ENCODE data around the gene ASB10.

The ASB10 gene

DNA sequence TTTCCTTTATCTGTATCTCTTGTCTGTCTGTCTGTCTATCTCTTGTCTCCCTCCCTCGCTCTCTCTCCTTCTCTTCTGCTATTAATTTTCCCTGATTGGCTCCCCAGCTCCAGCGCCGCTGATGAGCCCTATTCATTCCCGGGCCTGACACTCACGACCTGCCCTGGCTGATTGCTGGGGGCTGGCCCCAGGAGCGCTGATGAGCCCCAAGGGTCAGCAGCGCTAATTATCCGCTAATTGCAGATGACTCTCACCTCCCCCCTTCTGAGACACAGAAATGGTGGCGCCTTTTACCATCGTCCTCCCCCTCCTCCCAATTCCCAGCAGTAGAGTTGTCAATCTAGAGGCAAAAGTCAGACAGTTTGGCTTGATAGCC is 18.3 kb downstream of the ASB10 start:
- DNase-seq (ENCODE audit: extremely low read depth, low read depth) = no peak
- TF ChIP-seq, protein P1, sequence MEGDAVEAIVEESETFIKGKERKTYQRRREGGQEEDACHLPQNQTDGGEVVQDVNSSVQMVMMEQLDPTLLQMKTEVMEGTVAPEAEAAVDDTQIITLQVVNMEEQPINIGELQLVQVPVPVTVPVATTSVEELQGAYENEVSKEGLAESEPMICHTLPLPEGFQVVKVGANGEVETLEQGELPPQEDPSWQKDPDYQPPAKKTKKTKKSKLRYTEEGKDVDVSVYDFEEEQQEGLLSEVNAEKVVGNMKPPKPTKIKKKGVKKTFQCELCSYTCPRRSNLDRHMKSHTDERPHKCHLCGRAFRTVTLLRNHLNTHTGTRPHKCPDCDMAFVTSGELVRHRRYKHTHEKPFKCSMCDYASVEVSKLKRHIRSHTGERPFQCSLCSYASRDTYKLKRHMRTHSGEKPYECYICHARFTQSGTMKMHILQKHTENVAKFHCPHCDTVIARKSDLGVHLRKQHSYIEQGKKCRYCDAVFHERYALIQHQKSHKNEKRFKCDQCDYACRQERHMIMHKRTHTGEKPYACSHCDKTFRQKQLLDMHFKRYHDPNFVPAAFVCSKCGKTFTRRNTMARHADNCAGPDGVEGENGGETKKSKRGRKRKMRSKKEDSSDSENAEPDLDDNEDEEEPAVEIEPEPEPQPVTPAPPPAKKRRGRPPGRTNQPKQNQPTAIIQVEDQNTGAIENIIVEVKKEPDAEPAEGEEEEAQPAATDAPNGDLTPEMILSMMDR (IDR thresholded peaks at IDR 0.05; ENCODE audit: low read depth, low read length) = no peak

DNA sequence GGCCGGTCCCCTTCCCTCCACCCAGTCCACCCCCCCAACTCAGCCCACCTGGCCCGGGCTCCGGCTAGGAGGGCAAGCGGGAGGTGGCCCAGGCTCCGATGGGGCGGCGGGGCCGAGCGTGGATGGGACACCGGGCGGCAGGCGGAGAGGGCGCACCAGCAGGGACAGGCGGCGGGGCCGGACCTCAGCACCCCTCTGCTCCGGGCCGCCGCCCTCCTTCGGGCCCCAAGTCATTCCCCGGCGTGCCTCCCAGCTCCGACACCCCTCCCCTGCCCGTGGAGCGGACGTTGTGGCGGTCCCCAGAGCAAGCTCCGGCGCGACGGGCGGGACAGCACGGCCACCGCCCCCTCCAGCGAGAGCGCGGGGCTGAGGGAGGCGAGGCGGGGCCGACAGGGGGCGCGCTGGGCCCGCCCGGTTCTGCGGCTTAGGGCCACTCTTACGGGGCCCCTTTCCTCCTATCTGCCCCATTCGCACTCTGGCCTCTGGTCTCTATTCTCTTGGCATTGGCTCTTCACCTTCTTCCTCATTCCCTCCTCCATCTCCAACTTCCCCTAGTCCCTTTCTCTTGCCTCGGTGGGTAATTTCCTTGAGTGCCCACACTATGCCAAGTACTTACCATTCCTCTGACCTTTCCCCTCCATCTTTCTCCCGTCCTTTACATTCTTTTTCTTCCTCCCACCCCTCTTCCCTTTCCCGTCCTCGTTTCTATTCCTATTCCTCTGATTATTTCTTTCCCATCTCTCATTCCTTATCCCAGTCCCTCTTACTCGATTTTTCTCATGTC is 18.9 kb downstream of the ASB10 start:
- DNase-seq (ENCODE audit: extremely low read depth, low read depth) = no peak
- TF ChIP-seq, protein P1 (IDR thresholded peaks at IDR 0.05; ENCODE audit: low read depth, low read length) = peak; percentile 28

DNA sequence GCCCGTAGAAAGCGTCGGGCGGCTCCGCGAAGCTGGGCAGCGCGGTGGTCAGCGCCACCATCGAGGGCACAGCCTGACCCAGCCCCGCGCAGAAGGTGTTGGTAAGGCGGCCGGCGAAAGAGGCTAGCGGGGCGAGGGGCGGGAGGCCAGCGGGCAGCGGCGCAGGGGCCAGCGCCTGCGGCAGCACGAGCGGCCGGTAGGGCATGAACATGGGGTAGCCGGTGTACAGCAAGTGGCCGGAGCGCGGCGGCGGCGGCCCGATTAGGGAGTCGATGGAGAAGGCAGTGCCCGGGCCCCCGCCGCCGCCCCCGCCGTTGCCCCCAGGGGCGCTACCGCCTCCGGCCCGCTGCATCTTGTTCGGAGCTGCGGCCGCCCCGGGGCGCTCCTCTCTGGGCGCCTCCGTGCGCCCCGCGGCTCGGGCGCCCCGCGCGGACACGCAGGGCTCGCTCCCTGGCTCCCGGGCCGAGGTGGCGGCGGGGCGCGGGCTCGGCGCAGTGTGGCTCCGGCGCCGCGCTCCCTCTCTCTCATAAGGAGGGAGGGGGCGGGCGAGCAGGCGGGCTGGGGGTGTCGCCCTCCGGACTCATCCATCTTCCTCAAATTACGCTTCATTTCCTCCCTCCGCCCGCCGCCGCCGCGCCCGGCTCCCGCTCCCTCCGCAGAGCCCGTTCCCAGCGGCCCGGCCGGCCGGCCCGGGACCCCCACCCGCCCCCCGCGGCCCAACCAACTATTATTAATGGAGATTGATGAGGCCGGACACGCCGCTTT is 19.7 kb downstream of the ASB10 start, which contains the start of gene GBX1:
Gene GBX1 (minus strand): TSS at position 498 of the 765 bp plus-strand sequence. CDS start 146 bp downstream, at position 352.
- DNase-seq (ENCODE audit: extremely low read depth, low read depth) = no peak
- TF ChIP-seq, protein P1 (IDR thresholded peaks at IDR 0.05; ENCODE audit: low read depth, low read length) = no peak

DNA sequence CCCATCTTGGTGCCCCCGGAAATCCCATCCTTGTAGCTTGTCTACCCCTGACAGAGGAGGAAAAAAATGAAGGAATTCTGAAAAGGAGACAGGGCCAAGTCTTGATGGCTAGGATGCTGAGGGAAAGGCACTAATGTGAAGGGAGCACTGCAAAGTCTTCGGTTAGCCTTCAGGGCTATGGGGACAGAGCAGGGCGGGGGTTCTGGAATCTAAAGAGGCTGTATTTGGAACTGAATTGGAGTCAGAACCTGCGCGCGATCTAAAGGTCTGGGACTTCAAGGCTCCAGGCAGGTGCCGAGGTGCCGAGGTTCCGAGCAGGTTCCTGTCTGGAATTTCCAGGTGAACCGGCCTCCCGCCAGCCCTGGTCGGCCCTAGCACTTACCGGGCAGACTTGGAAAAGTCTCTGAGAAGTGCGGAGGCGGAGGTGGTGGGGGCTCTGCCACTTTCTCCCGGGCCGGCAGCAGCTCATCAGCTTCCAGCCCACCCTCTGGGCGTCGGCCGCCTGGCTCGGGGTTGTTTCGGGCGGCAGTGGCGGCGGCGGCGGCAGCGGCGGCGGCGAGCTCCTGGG is 20.3 kb downstream of the ASB10 start:
- TF ChIP-seq, protein P1 (IDR thresholded peaks at IDR 0.05; ENCODE audit: low read depth, low read length) = no peak
- DNase-seq (ENCODE audit: extremely low read depth, low read depth) = no peak

DNA sequence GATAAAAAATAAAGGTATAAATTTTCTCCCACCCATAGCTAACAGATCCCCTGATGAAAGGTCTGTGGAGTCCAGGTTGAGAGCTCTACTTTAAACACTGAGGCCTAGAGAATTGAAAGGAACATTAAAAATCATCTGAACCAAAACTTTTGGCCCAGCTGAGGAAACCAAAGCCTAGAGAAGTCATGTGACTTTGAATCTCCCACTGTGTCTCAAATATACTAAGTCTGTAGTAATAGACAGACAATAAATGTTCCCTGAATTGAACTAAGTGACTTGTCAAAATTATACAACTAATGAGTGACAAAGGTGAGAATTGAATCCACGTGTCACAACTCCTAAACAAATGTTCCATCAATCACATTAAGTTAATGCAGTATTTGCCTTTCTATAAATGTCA is 25.3 kb downstream of the ASB10 start:
- DNase-seq (ENCODE audit: extremely low read depth, low read depth) = no peak
- TF ChIP-seq, protein P1 (IDR thresholded peaks at IDR 0.05; ENCODE audit: low read depth, low read length) = no peak

DNA sequence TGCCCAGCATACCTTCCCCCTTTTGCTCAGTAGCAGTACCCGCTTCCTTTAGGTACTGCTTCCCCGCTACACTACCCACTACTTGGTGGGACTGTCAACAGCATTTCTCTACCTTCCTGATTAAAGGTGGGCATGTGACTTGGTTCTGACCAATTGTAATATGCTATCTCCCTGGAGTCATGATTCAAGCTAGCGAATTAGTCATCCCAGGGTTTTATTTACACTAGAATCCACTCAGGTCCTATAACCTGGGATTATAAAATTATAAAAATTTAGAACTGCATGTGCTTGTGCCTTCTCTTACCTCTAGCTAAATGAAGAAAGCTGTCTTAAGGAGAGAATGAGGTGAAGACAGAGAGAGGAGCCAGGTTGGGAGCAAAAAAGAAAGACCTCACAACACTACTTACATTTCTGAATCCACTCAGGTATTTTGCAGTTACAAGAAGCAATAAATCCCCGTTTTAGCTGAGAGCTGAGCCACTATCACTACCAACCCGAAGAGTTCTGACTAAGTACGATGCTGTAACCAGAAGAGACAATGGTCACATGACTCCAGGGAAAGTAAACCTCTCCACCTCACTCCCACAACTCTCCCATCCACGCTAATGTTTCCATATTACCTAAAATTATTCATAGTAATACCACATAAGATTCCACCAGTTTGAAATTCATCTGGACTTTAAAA is 29.3 kb downstream of the ASB10 start:
- TF ChIP-seq, protein P1 (IDR thresholded peaks at IDR 0.05; ENCODE audit: low read depth, low read length) = no peak
- DNase-seq (ENCODE audit: extremely low read depth, low read depth) = no peak
